Skin epidermis (tissue), 12 donors: Measurements from ENCODE around the gene EYS.
"Not testable (repeated sequence)": the region's sequence is repeated elsewhere in the genome, so short reads cannot be mapped to it uniquely, and the experiment has no call there.

Source experiments
- H3K27ac ChIP-seq, 21 experiments: fragments of 200-600 bp; sonication (generic) in 11 of 21; one replicate each; pipeline ENCODE4 v1.5.0; 2020; ENCODE audit warnings: mild to moderate bottlenecking in 3 of 21, inconsistent platforms in 2 of 21, moderate library complexity in 2 of 21
- H3K4me3 ChIP-seq, 7 experiments: fragments of 200-600 bp; sonication (generic) in 2 of 7; one replicate each; pipeline ENCODE4 v1.5.0; 2020; ENCODE audit warnings: inconsistent platforms in 2 of 7, mild to moderate bottlenecking in 2 of 7, moderate library complexity in 1 of 7

Gene EYS

GRCh38 chr6:64547594-64548268 lies 1159.3 kb downstream of the EYS start:
- no peak overlapping the region for H3K4me3 ChIP-seq
- no peak overlapping the region for H3K27ac ChIP-seq

- Histone ChIP-seq H3K27ac (no peak overlapping the region), H3K4me3 (no peak overlapping the region)
Observed at GRCh38 chr6:64539917-64540316, 1167.1 kb downstream of the EYS start.

GRCh38 chr6:64538722-64539121 lies 1168.3 kb downstream of the EYS start:
- Histone ChIP-seq H3K27ac (no peak overlapping the region), H3K4me3 (no peak overlapping the region)

GRCh38 chr6:64527899-64528298 lies 1179.1 kb downstream of the EYS start:
- Histone ChIP-seq H3K27ac (no peak overlapping the region), H3K4me3 (no peak overlapping the region)

GRCh38 chr6:64522859-64523258 lies 1184.2 kb downstream of the EYS start:
- Histone ChIP-seq H3K4me3 (no peak overlapping the region), H3K27ac (no peak overlapping the region)

- Histone ChIP-seq H3K4me3 (no peak overlapping the region), H3K27ac (peak overlapping the region in 3 of 21 experiments; percentile 19 to 68 (median 23))
Observed at GRCh38 chr6:64520050-64520449, 1187.0 kb downstream of the EYS start.

GRCh38 chr6:64516393-64516792 lies 1190.6 kb downstream of the EYS start:
- no peak overlapping the region for H3K27ac ChIP-seq
- no peak overlapping the region for H3K4me3 ChIP-seq

- no peak overlapping the region for H3K27ac ChIP-seq
- H3K4me3 ChIP-seq: no peak overlapping the region
Observed at GRCh38 chr6:64507661-64508060, 1199.4 kb downstream of the EYS start.

- Histone ChIP-seq H3K27ac (no peak overlapping the region), H3K4me3 (no peak overlapping the region)
Observed at GRCh38 chr6:64505312-64505711, 1201.7 kb downstream of the EYS start.

- Histone ChIP-seq H3K4me3 (no peak overlapping the region), H3K27ac (no peak overlapping the region)
Observed at GRCh38 chr6:64504503-64504902, 1202.5 kb downstream of the EYS start.

GRCh38 chr6:64502801-64503200 lies 1204.2 kb downstream of the EYS start:
- Histone ChIP-seq H3K4me3 (no peak overlapping the region), H3K27ac (no peak overlapping the region)

- Histone ChIP-seq H3K4me3 (no peak overlapping the region), H3K27ac (no peak overlapping the region)
Observed at GRCh38 chr6:64497634-64498033, 1209.4 kb downstream of the EYS start.

GRCh38 chr6:64489763-64490162 lies 1217.3 kb downstream of the EYS start:
- H3K4me3 ChIP-seq: no peak overlapping the region
- no peak overlapping the region for H3K27ac ChIP-seq

GRCh38 chr6:64486578-64487351 lies 1220.3 kb downstream of the EYS start:
- no peak overlapping the region for H3K27ac ChIP-seq
- H3K4me3 ChIP-seq: no peak overlapping the region

GRCh38 chr6:64483956-64484499 lies 1223.0 kb downstream of the EYS start:
- no peak overlapping the region for H3K27ac ChIP-seq
- no peak overlapping the region for H3K4me3 ChIP-seq

GRCh38 chr6:64482631-64483030 lies 1224.4 kb downstream of the EYS start:
- Histone ChIP-seq H3K27ac (no peak overlapping the region), H3K4me3 (no peak overlapping the region)

- Histone ChIP-seq H3K4me3 (no peak overlapping the region), H3K27ac (no peak overlapping the region)
Observed at GRCh38 chr6:64479134-64479533, 1227.9 kb downstream of the EYS start.

GRCh38 chr6:64477391-64477790 lies 1229.6 kb downstream of the EYS start:
- Histone ChIP-seq H3K27ac (no peak overlapping the region), H3K4me3 (no peak overlapping the region)

GRCh38 chr6:64476935-64477334 lies 1230.1 kb downstream of the EYS start:
- no peak overlapping the region for H3K4me3 ChIP-seq
- H3K27ac ChIP-seq: no peak overlapping the region

- not testable (repeated sequence) for H3K27ac ChIP-seq, H3K4me3 ChIP-seq
Observed at GRCh38 chr6:64469405-64469804, 1237.6 kb downstream of the EYS start.

GRCh38 chr6:64467656-64468055 lies 1239.4 kb downstream of the EYS start:
- no peak overlapping the region for H3K4me3 ChIP-seq

More at GRCh38 chr6:64467656-64468055, 1239.4 kb downstream of the EYS start:
- H3K27ac ChIP-seq: no peak overlapping the region
